Central memory CD4-positive, alpha-beta T cell (primary cell): Measurements from ENCODE around the gene ICA1.
"Not testable (repeated sequence)": the region's sequence is repeated elsewhere in the genome, so short reads cannot be mapped to it uniquely, and the experiment has no call there.

Source experiments
- DNase-seq: peaks from one replicate; pipeline ENCODE4 v3.0.0; 2022

The ICA1 gene

GRCh38 chr7:8260871-8261694, 884 bp downstream of the ICA1 start:
- no peak for DNase-seq

- DNase-seq: no peak
Measured at GRCh38 chr7:8259586-8260222, 2.3 kb downstream of the ICA1 start.

- no peak for DNase-seq
Measured at GRCh38 chr7:8258734-8259133, 3.2 kb downstream of the ICA1 start.

GRCh38 chr7:8258166-8258565, 3.8 kb downstream of the ICA1 start:
- DNase-seq: no peak

GRCh38 chr7:8255680-8256655, 6.0 kb downstream of the ICA1 start:
- DNase-seq: no peak

- DNase-seq: no peak
Measured at GRCh38 chr7:8254667-8255066, 7.3 kb downstream of the ICA1 start.

GRCh38 chr7:8254215-8254614, 7.8 kb downstream of the ICA1 start:
- no peak for DNase-seq

GRCh38 chr7:8251195-8251594, 10.8 kb downstream of the ICA1 start:
- no peak for DNase-seq

GRCh38 chr7:8250547-8250946, 11.4 kb downstream of the ICA1 start:
- DNase-seq: no peak

GRCh38 chr7:8249121-8249520, 12.8 kb downstream of the ICA1 start:
- no peak for DNase-seq

GRCh38 chr7:8246020-8246419, 15.9 kb downstream of the ICA1 start:
- DNase-seq: no peak

- DNase-seq: not testable (repeated sequence)
Measured at GRCh38 chr7:8245032-8245431, 16.9 kb downstream of the ICA1 start.

GRCh38 chr7:8243059-8243458, 18.9 kb downstream of the ICA1 start:
- not testable (repeated sequence) for DNase-seq

GRCh38 chr7:8239702-8240362, 22.1 kb downstream of the ICA1 start:
- DNase-seq: not testable (repeated sequence)

GRCh38 chr7:8236780-8237407, 25.1 kb downstream of the ICA1 start:
- no peak for DNase-seq

GRCh38 chr7:8232999-8233847, 28.7 kb downstream of the ICA1 start:
- DNase-seq: no peak

GRCh38 chr7:8229927-8230326, 32.0 kb downstream of the ICA1 start:
- no peak for DNase-seq

GRCh38 chr7:8228766-8229674, 32.9 kb downstream of the ICA1 start:
- DNase-seq: no peak

- DNase-seq: no peak
Measured at GRCh38 chr7:8228068-8228467, 33.9 kb downstream of the ICA1 start.

- no peak for DNase-seq
Measured at GRCh38 chr7:8227261-8227660, 34.7 kb downstream of the ICA1 start.
